ENCODE data around the gene LRRC28. TPM values are rescaled to one million over a fixed set of nuclear protein-coding genes. Genes with fewer than 3 reads are reported as not detected.

LRRC28 gene
- total and polyA plus RNA-seq, 9 of the 15 experiments (the other 6 are each of a cell fraction or from before 2014, with no cell fraction given), result 5.5 to 17.4 (median 7.9) TPM

DNA sequence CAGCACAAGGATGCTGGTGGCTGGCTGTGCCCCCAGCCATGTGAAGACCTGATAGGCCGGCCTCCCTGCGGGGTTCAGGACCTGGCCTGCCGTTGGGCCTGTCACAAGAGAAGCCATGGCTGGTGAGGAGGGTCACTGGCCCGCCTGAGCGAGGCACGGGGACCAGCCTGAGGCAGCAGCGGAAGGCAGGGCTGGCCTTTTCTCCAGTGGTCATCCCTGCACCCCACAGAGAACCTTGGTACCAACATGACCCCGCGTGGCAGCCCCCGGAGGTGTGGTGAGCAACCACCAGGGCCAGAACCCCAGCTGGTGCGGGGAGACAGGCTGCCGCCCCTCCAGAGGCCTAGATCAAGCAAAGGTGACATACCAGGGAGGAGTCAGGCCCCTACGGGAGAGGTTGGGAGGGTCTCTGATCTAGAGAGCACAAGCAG, 180.4 kb downstream of the LRRC28 start:
- ChIA-PET CTCF (ENCODE audit: low intra/inter-chr PET ratio) (no interaction called here), POLR2A (interaction anchor here (0.7 to 1.9 kb wide), 4 partner anchors 10 to 73 kb away, joined by 3 to 6 read pairs (median 3); no protein-coding TSS in a partner anchor)
- no peaks in the 10 kb centered on the region for H3K79me2 ChIP-seq (ENCODE audit: control insufficient read depth, insufficient read depth, low read length)
- H3K27me3 ChIP-seq (ENCODE audit: control insufficient read depth in 2 of 2, insufficient read depth in 2 of 2, low read length in 2 of 2), result peaks cover 12 to 81% of the 10 kb centered on the region in 2 experiments
- ATAC-seq (no peak), FAIRE-seq (no peak), DNase-seq (ENCODE audit: extremely low read depth in 1 of 4, low spot score in 3 of 4) (no peak)
- BruUV-seq (replicated peaks), result no TSS peak
- TF ChIP-seq RBM39 (optimal IDR thresholded peaks at IDR 0.05; ENCODE audit: low read depth, low read length) (no peak), BDP1 (IDR thresholded peaks at IDR 0.05; ENCODE audit: insufficient read depth, insufficient read length) (no peak)
- H3K9me1 ChIP-seq (ENCODE audit: control insufficient read depth, insufficient read depth, low read length), result peaks cover 3% of the 10 kb centered on the region
- peaks cover 3% of the 10 kb centered on the region; the same call in 1 of the 2 replicates for H4K20me1 ChIP-seq (replicated peaks; ENCODE audit: control insufficient read depth, insufficient read depth, low read length)
- H3K27ac ChIP-seq (ENCODE audit: extremely low read depth, low read depth, low read length), result no peak overlapping the region
- H3K4me1 ChIP-seq (replicated peaks in 1 of 2; ENCODE audit: control insufficient read depth in 2 of 2, insufficient read depth in 2 of 2, low read length in 2 of 2), result peaks cover 0 to 14% of the 10 kb centered on the region in 2 experiments; a peak in 3 of 5 replicates
- H3K36me3 ChIP-seq (ENCODE audit: control insufficient read depth, insufficient read depth, low read length), result no peaks in the 10 kb centered on the region
- intact Hi-C loops (cut with micrococcal nuclease) (no loop called here), in situ Hi-C loops (cut with MboI) (no loop called here)
- no peak overlapping the region for H3K4me2 ChIP-seq (ENCODE audit: insufficient read depth, low read length)
- H3K4me3 ChIP-seq, result no peak overlapping the region
- no peak overlapping the region for H3K9ac ChIP-seq (ENCODE audit: insufficient read depth in 1 of 2, low read depth in 2 of 2, low read length in 2 of 2)
- H2AFZ ChIP-seq (ENCODE audit: low read depth, low read length), result no peak overlapping the region
- WGBS (ENCODE audit: insufficient coverage, low coverage, missing lambda C conversion rate), result 4% methylated on average over 3 of the region's 13 CpGs
- H3K9me3 ChIP-seq (replicated peaks; ENCODE audit: control insufficient read depth, insufficient read depth, low read depth, low read length), result no peaks in the 10 kb centered on the region

DNA sequence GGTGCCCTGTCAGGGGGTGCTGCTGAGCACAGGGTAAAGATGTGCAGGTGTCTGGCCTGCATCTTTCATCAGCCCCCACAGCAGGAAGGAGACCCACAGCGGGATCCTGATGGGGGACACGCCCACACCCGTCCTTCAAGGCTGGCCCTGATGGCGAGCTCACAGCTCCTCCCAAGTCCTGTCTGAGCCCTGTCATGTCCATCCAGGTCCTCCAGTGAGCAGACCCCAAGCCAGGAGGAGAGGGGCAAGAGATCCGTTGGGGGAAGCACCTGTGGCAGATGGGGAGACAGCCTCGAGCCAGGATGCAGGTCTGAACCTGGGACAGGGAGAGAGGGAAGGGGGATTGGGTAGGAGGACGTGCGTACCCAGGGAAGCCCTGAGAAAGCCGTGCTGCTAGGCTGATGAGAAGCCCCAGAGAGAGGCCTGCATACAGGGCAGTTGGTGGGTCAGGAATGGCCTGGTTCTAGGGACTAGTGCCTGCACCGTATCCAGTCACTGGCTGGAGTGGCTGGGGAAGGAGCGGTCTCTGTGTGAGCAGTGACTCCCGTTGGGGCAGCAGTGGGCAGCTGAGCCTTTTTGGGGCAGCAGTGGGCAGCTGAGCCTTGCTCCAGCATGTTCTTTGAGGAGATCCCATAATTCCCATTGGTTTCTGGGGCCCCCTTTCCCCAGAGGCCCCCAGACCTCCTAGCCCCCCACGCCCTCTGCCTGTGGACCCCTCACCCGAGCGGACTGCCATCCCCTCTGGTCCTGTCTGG, 181.2 kb downstream of the LRRC28 start:
- Histone ChIP-seq H3K9ac (ENCODE audit: insufficient read depth in 1 of 2, low read depth in 2 of 2, low read length in 2 of 2) (peak overlapping the region in 1 of 2 experiments; percentile 26; a peak in 1 of 4 replicates), H2AFZ (ENCODE audit: low read depth, low read length) (no peak overlapping the region), H4K20me1 (replicated peaks; ENCODE audit: control insufficient read depth, insufficient read depth, low read length) (peaks cover 10% of the 10 kb centered on the region; the same call in 1 of the 2 replicates), H3K4me2 (ENCODE audit: insufficient read depth, low read length) (no peak overlapping the region), H3K4me1 (replicated peaks in 1 of 2; ENCODE audit: control insufficient read depth in 2 of 2, insufficient read depth in 2 of 2, low read length in 2 of 2) (peaks cover 0 to 16% of the 10 kb centered on the region in 2 experiments; a peak in 3 of 5 replicates), H3K27ac (ENCODE audit: extremely low read depth, low read depth, low read length) (no peak overlapping the region), H3K79me2 (ENCODE audit: control insufficient read depth, insufficient read depth, low read length) (no peaks in the 10 kb centered on the region), H3K4me3 (no peak overlapping the region), H3K9me1 (ENCODE audit: control insufficient read depth, insufficient read depth, low read length) (peaks cover 3% of the 10 kb centered on the region), H3K9me3 (replicated peaks; ENCODE audit: control insufficient read depth, insufficient read depth, low read depth, low read length) (no peaks in the 10 kb centered on the region), H3K27me3 (ENCODE audit: control insufficient read depth in 2 of 2, insufficient read depth in 2 of 2, low read length in 2 of 2) (peaks cover 16 to 82% of the 10 kb centered on the region in 2 experiments), H3K36me3 (ENCODE audit: control insufficient read depth, insufficient read depth, low read length) (no peaks in the 10 kb centered on the region)
- BruUV-seq (replicated peaks), result no TSS peak
- intact Hi-C loops (cut with micrococcal nuclease) (no loop called here), in situ Hi-C loops (cut with MboI) (no loop called here)
- DNase-seq (ENCODE audit: extremely low read depth in 1 of 4, low spot score in 3 of 4), result no peak
- 5% methylated on average over 14 of the region's 15 CpGs for WGBS (ENCODE audit: insufficient coverage, low coverage, missing lambda C conversion rate)
- FAIRE-seq, result no peak
- no peak for ATAC-seq
- POLR2A ChIA-PET, result interaction anchor here (1.9 kb wide), 1 partner anchor 9 kb away, joined by 6 read pairs; no protein-coding TSS in a partner anchor
- CTCF ChIA-PET (ENCODE audit: low intra/inter-chr PET ratio), result no interaction called here
- TF ChIP-seq KDM1A (IDR thresholded peaks at IDR 0.05), result no peak
- TF ChIP-seq, protein P1, sequence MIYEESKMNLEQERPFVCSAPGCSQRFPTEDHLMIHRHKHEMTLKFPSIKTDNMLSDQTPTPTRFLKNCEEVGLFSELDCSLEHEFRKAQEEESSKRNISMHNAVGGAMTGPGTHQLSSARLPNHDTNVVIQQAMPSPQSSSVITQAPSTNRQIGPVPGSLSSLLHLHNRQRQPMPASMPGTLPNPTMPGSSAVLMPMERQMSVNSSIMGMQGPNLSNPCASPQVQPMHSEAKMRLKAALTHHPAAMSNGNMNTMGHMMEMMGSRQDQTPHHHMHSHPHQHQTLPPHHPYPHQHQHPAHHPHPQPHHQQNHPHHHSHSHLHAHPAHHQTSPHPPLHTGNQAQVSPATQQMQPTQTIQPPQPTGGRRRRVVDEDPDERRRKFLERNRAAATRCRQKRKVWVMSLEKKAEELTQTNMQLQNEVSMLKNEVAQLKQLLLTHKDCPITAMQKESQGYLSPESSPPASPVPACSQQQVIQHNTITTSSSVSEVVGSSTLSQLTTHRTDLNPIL (CRISPR knock-in tag; IDR thresholded peaks at IDR 0.05), result no peak
- TF ChIP-seq, protein P2, sequence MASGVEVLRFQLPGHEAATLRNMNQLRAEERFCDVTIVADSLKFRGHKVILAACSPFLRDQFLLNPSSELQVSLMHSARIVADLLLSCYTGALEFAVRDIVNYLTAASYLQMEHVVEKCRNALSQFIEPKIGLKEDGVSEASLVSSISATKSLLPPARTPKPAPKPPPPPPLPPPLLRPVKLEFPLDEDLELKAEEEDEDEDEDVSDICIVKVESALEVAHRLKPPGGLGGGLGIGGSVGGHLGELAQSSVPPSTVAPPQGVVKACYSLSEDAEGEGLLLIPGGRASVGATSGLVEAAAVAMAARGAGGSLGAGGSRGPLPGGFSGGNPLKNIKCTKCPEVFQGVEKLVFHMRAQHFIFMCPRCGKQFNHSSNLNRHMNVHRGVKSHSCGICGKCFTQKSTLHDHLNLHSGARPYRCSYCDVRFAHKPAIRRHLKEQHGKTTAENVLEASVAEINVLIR (CRISPR knock-in tag; IDR thresholded peaks at IDR 0.05), result no peak
- TF ChIP-seq, protein P3, sequence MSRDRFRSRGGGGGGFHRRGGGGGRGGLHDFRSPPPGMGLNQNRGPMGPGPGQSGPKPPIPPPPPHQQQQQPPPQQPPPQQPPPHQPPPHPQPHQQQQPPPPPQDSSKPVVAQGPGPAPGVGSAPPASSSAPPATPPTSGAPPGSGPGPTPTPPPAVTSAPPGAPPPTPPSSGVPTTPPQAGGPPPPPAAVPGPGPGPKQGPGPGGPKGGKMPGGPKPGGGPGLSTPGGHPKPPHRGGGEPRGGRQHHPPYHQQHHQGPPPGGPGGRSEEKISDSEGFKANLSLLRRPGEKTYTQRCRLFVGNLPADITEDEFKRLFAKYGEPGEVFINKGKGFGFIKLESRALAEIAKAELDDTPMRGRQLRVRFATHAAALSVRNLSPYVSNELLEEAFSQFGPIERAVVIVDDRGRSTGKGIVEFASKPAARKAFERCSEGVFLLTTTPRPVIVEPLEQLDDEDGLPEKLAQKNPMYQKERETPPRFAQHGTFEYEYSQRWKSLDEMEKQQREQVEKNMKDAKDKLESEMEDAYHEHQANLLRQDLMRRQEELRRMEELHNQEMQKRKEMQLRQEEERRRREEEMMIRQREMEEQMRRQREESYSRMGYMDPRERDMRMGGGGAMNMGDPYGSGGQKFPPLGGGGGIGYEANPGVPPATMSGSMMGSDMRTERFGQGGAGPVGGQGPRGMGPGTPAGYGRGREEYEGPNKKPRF (IDR thresholded peaks at IDR 0.05; ENCODE audit: low read depth, low read length), result no peak
- TF ChIP-seq BRF1 (IDR thresholded peaks at IDR 0.05; ENCODE audit: borderline replicate concordance, extremely low read depth, insufficient read length), result no peak
- TF ChIP-seq ZNF324 (CRISPR knock-in tag; IDR thresholded peaks at IDR 0.05), result no peak
- TF ChIP-seq POLR3G (IDR thresholded peaks at IDR 0.05; ENCODE audit: extremely low read depth, insufficient read length, insufficient replicate concordance), result no peak

Measured in K562 (cell line).